ENCODE results near the gene AK8.

- TF ChIP-seq POLR2A (IDR thresholded peaks at IDR 0.05) (no peak), EP300 (IDR thresholded peaks at IDR 0.05) (no peak)
- TF ChIP-seq, protein P1, sequence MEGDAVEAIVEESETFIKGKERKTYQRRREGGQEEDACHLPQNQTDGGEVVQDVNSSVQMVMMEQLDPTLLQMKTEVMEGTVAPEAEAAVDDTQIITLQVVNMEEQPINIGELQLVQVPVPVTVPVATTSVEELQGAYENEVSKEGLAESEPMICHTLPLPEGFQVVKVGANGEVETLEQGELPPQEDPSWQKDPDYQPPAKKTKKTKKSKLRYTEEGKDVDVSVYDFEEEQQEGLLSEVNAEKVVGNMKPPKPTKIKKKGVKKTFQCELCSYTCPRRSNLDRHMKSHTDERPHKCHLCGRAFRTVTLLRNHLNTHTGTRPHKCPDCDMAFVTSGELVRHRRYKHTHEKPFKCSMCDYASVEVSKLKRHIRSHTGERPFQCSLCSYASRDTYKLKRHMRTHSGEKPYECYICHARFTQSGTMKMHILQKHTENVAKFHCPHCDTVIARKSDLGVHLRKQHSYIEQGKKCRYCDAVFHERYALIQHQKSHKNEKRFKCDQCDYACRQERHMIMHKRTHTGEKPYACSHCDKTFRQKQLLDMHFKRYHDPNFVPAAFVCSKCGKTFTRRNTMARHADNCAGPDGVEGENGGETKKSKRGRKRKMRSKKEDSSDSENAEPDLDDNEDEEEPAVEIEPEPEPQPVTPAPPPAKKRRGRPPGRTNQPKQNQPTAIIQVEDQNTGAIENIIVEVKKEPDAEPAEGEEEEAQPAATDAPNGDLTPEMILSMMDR (IDR thresholded peaks at IDR 0.05): no peak
Measured at GRCh38 chr9:132914924-132915323, 36.8 kb upstream of the AK8 start.

Measured in stomach (tissue), 4 donors.